Psoas muscle (tissue), 8 donors: Measurements from ENCODE around the gene RAB31. TPM values are rescaled to one million over a fixed set of nuclear protein-coding genes. Genes with fewer than 3 reads are reported as not detected.

Experiments
- ATAC-seq, 4 donors: fragments of 200-7000 bp; cut with Tn5 transposase; one replicate each; pipeline ENCODE4 v1.9.1; 2020; ENCODE audit warnings: moderate library complexity in 3 of 4, mild to moderate bottlenecking in 2 of 4
- DNase-seq, 2 donors: peaks; one replicate each; pipeline ENCODE4 v3.0.0-alpha.2; 2020
- H3K27ac ChIP-seq: fragments of 200-600 bp; one replicate; pipeline ENCODE4 v1.8.0; 2022
- H3K27me3 ChIP-seq, 3 donors: fragments of 200-600 bp in 1 of 3; one replicate each; pipeline versions ENCODE4 v1.6.1 to v1.8.0; 2013 to 2022; ENCODE audit warnings: low read length in 2 of 3, mild to moderate bottlenecking in 2 of 3, moderate library complexity in 1 of 3; ENCODE audit not compliant: insufficient read depth in 3 of 3
- H3K36me3 ChIP-seq, 2 donors: fragments of 200-600 bp in 1 of 2; one replicate each; pipeline versions ENCODE4 v1.6.1 to v1.8.0; 2013 to 2022; ENCODE audit warnings: low read depth in 1 of 2, mild to moderate bottlenecking in 1 of 2, moderate library complexity in 1 of 2; ENCODE audit not compliant: insufficient read depth in 1 of 2
- H3K4me1 ChIP-seq: fragments of 200-600 bp; one replicate; pipeline ENCODE4 v1.8.0; 2022
- H3K4me3 ChIP-seq: fragments of 200-600 bp; one replicate; pipeline ENCODE4 v1.8.0; 2022; ENCODE audit warnings: mild to moderate bottlenecking
- H3K9me3 ChIP-seq: fragments of 200-600 bp; one replicate; pipeline ENCODE4 v1.8.0; 2022
- CTCF ChIP-seq: fragments of 200-600 bp; IDR thresholded peaks from one replicate; pipeline ENCODE4 v1.8.0; 2022; ENCODE audit warnings: antibody characterized with exemption
- WGBS, 3 donors: extraction: QIAGEN DNeasy Blood & Tissue Kit; methylation state at CpG; one replicate each; pipeline versions ENCODE4 v1.1.6 to v1.1.7; 2013; 5-methylcytosine and 5-hydroxymethylcytosine counted together
- intact Hi-C, 2 donors: fragments of 100-400 bp; cut with DNase I; formaldehyde crosslinking; loops; one replicate each; pipeline versions ENCODE4 v1.11.0 to v1.14.2; 2022
- polyA plus RNA-seq, 3 donors: library from polyadenylated mRNA; stranded (reverse); fragments of 200-250 nt; gene quantifications; one replicate each; pipeline ENCODE4 v1.2.3, GENCODE V29; 2013
- total RNA-seq, 4 donors: library from RNA; stranded (reverse); fragmentation: NEBNext Ultra II Directional in 2 of 4; extraction: Animal tissue kit (Norgen Biotek cat#: 25700) in 2 of 4; gene quantifications; one replicate each; pipeline versions ENCODE4 v1.2.1 to v1.2.4, GENCODE V29; 2021 to 2023
- donor health status: healthy with polysubstance abuse.
- donor health status: DM: no; HTN: no; CAD: no; lungs with moderate emphysema.
- donor health status: Bipolar disorder and iron deficiency.
- donor health status: healthy.
- donor health status: DM: yes; HTN: yes; CAD: no.
- donor health status: DM: no; HTN: no; CAD: no.
- donor health status: DM: no; HTN: no; CAD: no.
- donor health status: DM: yes; HTN: yes; CAD: no.

RAB31 gene
- total and polyA plus RNA-seq, 7 donors = 2.2 to 8.9 (median 5.3) TPM

- 94 to 95% (median 94%) methylated on average over 20 of the region's 20 CpGs for WGBS, 3 donors
- no peak for DNase-seq
- ATAC-seq = no peak
- H3K4me3 ChIP-seq = no peak overlapping the region
- TF ChIP-seq CTCF = no peak
- H3K36me3 ChIP-seq = no peaks in the 10 kb centered on the region
- no peaks in the 10 kb centered on the region for H3K9me3 ChIP-seq
- intact Hi-C loops = no loop called here
- H3K27me3 ChIP-seq = no peaks in the 10 kb centered on the region
- H3K27ac ChIP-seq = no peak overlapping the region
- peaks cover 24% of the 10 kb centered on the region for H3K4me1 ChIP-seq
These were observed 124.8 kb downstream of the RAB31 start for GRCh38 chr18:9832871-9833270.

GRCh38 chr18:9834551-9834950 is 126.5 kb downstream of the RAB31 start:
- H3K36me3 ChIP-seq = no peaks in the 10 kb centered on the region
- intact Hi-C loops = no loop called here
- no peak for TF ChIP-seq CTCF
- H3K4me1 ChIP-seq = peaks cover 29% of the 10 kb centered on the region
- no peaks in the 10 kb centered on the region for H3K27me3 ChIP-seq
- no peak for DNase-seq
- no peak overlapping the region for H3K4me3 ChIP-seq
- ATAC-seq = no peak
- H3K27ac ChIP-seq = peak overlapping the region; percentile 71
- 74 to 81% (median 78%) methylated on average over 2 of the region's 2 CpGs for WGBS, 3 donors
- no peaks in the 10 kb centered on the region for H3K9me3 ChIP-seq

GRCh38 chr18:9835113-9835755 is 127.1 kb downstream of the RAB31 start:
- H3K4me3 ChIP-seq = peak overlapping the region; percentile 28
- no peak for TF ChIP-seq CTCF
- 26 to 37% (median 30%) methylated on average over 11 of the region's 11 CpGs for WGBS, 3 donors
- peak overlapping the region; percentile 71 for H3K27ac ChIP-seq
- no peak for DNase-seq
- H3K9me3 ChIP-seq = no peaks in the 10 kb centered on the region
- ATAC-seq = peak in 3 of 4 donors; percentile 42 to 67 (median 45)
- no peaks in the 10 kb centered on the region for H3K36me3 ChIP-seq
- H3K27me3 ChIP-seq = no peaks in the 10 kb centered on the region
- H3K4me1 ChIP-seq = peaks cover 29% of the 10 kb centered on the region
- intact Hi-C loops = no loop called here

- Histone ChIP-seq H3K27ac (peak overlapping the region; percentile 71), H3K9me3 (no peaks in the 10 kb centered on the region), H3K4me3 (peak overlapping the region; percentile 28), H3K36me3 (no peaks in the 10 kb centered on the region), H3K27me3 (no peaks in the 10 kb centered on the region), H3K4me1 (peaks cover 29% of the 10 kb centered on the region)
- WGBS, 3 donors = 21 to 54% (median 34%) methylated on average over 10 of the region's 10 CpGs
- ATAC-seq = peak in 1 of 4 donors; percentile 47
- DNase-seq = no peak
- TF ChIP-seq CTCF = no peak
- intact Hi-C loops = no loop called here
These were observed 127.7 kb downstream of the RAB31 start for GRCh38 chr18:9835825-9836224.
